Spleen (tissue), 7 donors: Measurements from ENCODE around the gene APOL4.

ENCODE experiments used
- CTCF ChIP-seq, 11 experiments: fragments of 200-600 bp in 7 of 11; fragments of 450-650 bp in 4 of 11; sonication (generic) in 4 of 11; IDR thresholded peaks in 8 of 11; conservative IDR thresholded peaks in 3 of 11; 1 replicate in 7 of 11; 2 replicates in 4 of 11; pipeline versions ENCODE4 v1.4.0 to v1.8.0; 2016 to 2021; ENCODE audit warnings: antibody characterized with exemption in 11 of 11, inconsistent platforms in 4 of 11, mild to moderate bottlenecking in 1 of 11
- POLR2A ChIP-seq, 3 donors: fragments of 450-650 bp; IDR thresholded peaks; one replicate each; pipeline ENCODE4 v1.5.1; 2017; ENCODE audit warnings: antibody characterized with exemption in 3 of 3, mild to moderate bottlenecking in 1 of 3
- POLR2AphosphoS5 ChIP-seq, 3 donors: sonication (generic); formaldehyde crosslinking; IDR thresholded peaks; one replicate each; pipeline ENCODE4 v1.5.1; 2017; ENCODE audit warnings: antibody characterized with exemption in 3 of 3
- donor health status: DM: no; HTN: no; CAD: no; lungs with moderate emphysema.
- donor health status: DM: no; HTN: no; CAD: no.
- donor health status: DM: no; HTN: no; CAD: no.

DNA sequence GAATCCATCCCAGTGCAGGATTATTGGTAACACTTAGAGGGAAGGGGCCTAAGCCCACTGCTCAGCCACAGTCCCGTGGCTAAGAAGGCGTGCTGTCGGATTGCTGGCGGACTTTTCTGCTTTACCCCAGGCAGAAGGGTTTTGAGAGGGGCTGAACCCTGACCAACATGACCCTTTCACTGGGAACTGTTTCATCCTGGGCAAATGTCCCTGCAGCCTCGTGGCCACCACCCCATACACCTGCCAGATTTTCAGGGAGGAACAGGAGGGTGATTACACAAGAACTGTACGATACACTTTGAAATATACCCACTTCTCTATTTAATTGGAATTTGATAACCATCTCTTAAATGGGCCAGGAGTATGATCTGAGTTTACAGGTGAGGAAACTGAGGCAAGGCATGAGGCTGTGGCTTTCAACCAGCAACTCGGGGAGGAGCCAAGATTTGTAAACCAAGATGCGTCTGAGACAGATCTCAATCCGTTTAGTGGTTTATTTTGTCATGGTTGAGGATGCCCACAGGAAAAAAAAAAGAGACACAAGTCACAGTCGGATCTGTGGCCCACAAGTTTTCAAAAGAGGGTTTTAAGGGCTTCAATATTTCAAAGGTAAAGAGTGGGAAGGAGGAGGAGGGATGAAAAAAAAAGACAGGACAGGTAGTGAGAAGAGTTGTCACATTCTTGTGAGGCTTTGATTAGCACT is 34.9 kb downstream of the APOL4 start:
- TF ChIP-seq CTCF (IDR thresholded peaks at IDR 0.05 in 8 of 11, conservative IDR thresholded peaks at IDR 0.05 in 3 of 11): no peak
- TF ChIP-seq POLR2A (IDR thresholded peaks at IDR 0.05): no peak
- no peak for TF ChIP-seq POLR2AphosphoS5 (IDR thresholded peaks at IDR 0.05)
